ENCODE measurements around the gene STK32B. TPM values are rescaled to one million over a fixed set of nuclear protein-coding genes. Genes with fewer than 3 reads are reported as not detected.
"Not testable (repeated sequence)": the region's sequence is repeated elsewhere in the genome, so short reads cannot be mapped to it uniquely, and the experiment has no call there.

STK32B gene
- total RNA-seq, 1 donor from 2014 or later, result 0.56 TPM

DNA sequence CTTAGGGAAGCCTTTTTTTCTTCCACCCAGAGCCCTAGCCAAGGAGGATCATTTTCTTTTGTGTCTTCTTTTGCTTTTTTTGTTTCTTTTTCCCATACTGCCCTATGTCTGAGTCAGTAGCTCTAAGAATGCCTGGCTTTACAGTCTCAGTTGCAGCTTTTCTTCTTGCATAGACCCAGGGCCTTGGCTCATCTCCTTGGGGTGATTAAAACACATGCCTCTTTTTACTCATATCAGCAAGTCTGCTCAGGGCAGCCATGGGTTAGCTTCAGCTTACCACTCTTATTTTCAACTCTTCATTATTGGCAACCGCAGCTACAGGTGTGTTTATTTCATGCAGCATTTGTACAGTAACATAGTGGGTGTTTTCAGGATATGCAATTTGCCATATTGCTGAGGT lies 196.5 kb downstream of the STK32B start:
- TF ChIP-seq, protein P1, sequence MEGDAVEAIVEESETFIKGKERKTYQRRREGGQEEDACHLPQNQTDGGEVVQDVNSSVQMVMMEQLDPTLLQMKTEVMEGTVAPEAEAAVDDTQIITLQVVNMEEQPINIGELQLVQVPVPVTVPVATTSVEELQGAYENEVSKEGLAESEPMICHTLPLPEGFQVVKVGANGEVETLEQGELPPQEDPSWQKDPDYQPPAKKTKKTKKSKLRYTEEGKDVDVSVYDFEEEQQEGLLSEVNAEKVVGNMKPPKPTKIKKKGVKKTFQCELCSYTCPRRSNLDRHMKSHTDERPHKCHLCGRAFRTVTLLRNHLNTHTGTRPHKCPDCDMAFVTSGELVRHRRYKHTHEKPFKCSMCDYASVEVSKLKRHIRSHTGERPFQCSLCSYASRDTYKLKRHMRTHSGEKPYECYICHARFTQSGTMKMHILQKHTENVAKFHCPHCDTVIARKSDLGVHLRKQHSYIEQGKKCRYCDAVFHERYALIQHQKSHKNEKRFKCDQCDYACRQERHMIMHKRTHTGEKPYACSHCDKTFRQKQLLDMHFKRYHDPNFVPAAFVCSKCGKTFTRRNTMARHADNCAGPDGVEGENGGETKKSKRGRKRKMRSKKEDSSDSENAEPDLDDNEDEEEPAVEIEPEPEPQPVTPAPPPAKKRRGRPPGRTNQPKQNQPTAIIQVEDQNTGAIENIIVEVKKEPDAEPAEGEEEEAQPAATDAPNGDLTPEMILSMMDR (IDR thresholded peaks at IDR 0.05; ENCODE audit: unreplicated experiment), result no peak
- H3K9me3 Mint-ChIP-seq (ENCODE audit: unreplicated experiment), result peaks cover 4% of the 10 kb centered on the region
- H3K4me3 Mint-ChIP-seq (ENCODE audit: unreplicated experiment), result no peak overlapping the region
- no peaks in the 10 kb centered on the region for H3K36me3 Mint-ChIP-seq (ENCODE audit: low read depth, unreplicated experiment)
- H3K27ac Mint-ChIP-seq (ENCODE audit: unreplicated experiment), result no peak overlapping the region
- H3K27me3 Mint-ChIP-seq (ENCODE audit: unreplicated experiment), result peaks cover 3% of the 10 kb centered on the region
- DNase-seq (ENCODE audit: low spot score), result no peak
- no peaks in the 10 kb centered on the region for H3K4me1 Mint-ChIP-seq (ENCODE audit: unreplicated experiment)

DNA sequence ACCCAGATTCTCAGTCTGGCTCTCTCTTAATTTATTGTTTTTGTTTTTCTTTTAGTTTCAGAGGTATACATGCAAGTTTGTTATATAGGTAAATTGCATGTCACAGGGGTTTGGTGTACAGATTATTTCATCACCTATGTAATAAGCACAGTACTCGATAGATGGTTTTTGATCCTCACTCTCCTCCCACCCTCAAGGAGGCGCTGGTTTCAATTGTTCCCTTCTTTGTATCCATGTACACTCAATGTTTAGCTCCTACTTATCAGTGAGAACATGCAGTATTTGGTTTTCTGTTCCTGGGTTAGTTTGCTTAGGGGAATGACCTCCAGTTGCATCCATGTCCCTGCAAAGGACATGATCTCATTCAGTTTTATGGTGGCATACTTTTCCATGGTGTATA lies 198.4 kb downstream of the STK32B start:
- H3K27me3 Mint-ChIP-seq (ENCODE audit: unreplicated experiment), result peaks cover 3% of the 10 kb centered on the region
- no peak for DNase-seq (ENCODE audit: low spot score)
- H3K27ac Mint-ChIP-seq (ENCODE audit: unreplicated experiment), result no peak overlapping the region
- peaks cover 4% of the 10 kb centered on the region for H3K9me3 Mint-ChIP-seq (ENCODE audit: unreplicated experiment)
- H3K4me3 Mint-ChIP-seq (ENCODE audit: unreplicated experiment), result no peak overlapping the region
- no peaks in the 10 kb centered on the region for H3K36me3 Mint-ChIP-seq (ENCODE audit: low read depth, unreplicated experiment)
- no peaks in the 10 kb centered on the region for H3K4me1 Mint-ChIP-seq (ENCODE audit: unreplicated experiment)
- TF ChIP-seq, protein P1 (IDR thresholded peaks at IDR 0.05; ENCODE audit: unreplicated experiment), result no peak

GRCh38 chr4:5250536-5250935 lies 199.3 kb downstream of the STK32B start:
- H3K27me3 Mint-ChIP-seq (ENCODE audit: unreplicated experiment); H3K4me3 Mint-ChIP-seq (ENCODE audit: unreplicated experiment); H3K4me1 Mint-ChIP-seq (ENCODE audit: unreplicated experiment); H3K27ac Mint-ChIP-seq (ENCODE audit: unreplicated experiment); DNase-seq (ENCODE audit: low spot score); H3K9me3 Mint-ChIP-seq (ENCODE audit: unreplicated experiment); H3K36me3 Mint-ChIP-seq (ENCODE audit: low read depth, unreplicated experiment): not testable (repeated sequence)

DNA sequence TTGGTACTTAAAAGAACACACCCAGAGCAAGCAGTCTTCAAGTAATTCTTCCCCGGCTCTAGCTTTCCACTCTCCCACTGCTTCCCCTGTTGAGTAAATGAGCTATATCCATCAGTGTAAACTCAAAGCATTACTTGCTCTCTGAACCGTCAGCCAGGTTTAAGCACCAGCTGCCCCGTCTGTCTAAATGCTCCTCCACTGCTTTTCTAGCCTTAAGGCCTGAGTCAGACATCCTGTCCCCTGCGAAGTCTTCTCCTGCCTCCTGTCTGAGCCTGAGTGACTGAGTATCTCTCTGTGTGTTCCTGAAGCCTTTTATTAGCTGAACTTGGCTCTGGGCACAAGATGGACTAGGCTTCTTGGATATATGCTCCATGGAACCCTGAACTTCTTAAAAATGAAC lies 205.1 kb downstream of the STK32B start:
- Mint-ChIP-seq H3K4me1 (ENCODE audit: unreplicated experiment) (no peaks in the 10 kb centered on the region), H3K27ac (ENCODE audit: unreplicated experiment) (no peak overlapping the region), H3K9me3 (ENCODE audit: unreplicated experiment) (no peaks in the 10 kb centered on the region), H3K36me3 (ENCODE audit: low read depth, unreplicated experiment) (no peaks in the 10 kb centered on the region), H3K27me3 (ENCODE audit: unreplicated experiment) (no peaks in the 10 kb centered on the region), H3K4me3 (ENCODE audit: unreplicated experiment) (no peak overlapping the region)
- TF ChIP-seq, protein P1 (IDR thresholded peaks at IDR 0.05; ENCODE audit: unreplicated experiment), result no peak
- DNase-seq (ENCODE audit: low spot score), result no peak

DNA sequence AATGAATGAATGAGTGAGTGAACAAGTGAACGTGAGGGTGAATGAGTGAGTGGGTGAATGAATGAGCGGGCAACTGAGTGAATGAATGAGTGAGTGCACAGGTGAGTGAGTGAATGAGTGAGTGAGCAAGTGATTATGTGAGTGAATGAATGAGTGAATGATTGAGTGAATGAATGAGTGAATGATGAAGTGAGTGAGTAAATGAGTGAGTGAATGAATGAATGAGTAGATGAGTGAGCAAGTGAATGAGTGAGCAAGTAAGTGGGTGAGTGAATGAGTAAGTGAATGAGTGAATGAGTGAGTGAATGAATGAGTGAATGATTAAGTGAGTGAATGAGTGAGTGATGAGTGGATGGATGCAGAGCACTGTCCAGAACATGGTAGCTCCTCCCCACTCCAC lies 205.8 kb downstream of the STK32B start:
- no peak for DNase-seq (ENCODE audit: low spot score)

More for the DNA sequence above, 205.8 kb downstream of the STK32B start:
- Mint-ChIP-seq H3K27me3 (ENCODE audit: unreplicated experiment) (no peaks in the 10 kb centered on the region), H3K27ac (ENCODE audit: unreplicated experiment) (no peak overlapping the region), H3K4me1 (ENCODE audit: unreplicated experiment) (no peaks in the 10 kb centered on the region), H3K36me3 (ENCODE audit: low read depth, unreplicated experiment) (no peaks in the 10 kb centered on the region), H3K4me3 (ENCODE audit: unreplicated experiment) (no peak overlapping the region), H3K9me3 (ENCODE audit: unreplicated experiment) (no peaks in the 10 kb centered on the region)
- TF ChIP-seq, protein P1 (IDR thresholded peaks at IDR 0.05; ENCODE audit: unreplicated experiment), result no peak
